ENCODE data around the gene ZFR2.

Gene ZFR2

DNA sequence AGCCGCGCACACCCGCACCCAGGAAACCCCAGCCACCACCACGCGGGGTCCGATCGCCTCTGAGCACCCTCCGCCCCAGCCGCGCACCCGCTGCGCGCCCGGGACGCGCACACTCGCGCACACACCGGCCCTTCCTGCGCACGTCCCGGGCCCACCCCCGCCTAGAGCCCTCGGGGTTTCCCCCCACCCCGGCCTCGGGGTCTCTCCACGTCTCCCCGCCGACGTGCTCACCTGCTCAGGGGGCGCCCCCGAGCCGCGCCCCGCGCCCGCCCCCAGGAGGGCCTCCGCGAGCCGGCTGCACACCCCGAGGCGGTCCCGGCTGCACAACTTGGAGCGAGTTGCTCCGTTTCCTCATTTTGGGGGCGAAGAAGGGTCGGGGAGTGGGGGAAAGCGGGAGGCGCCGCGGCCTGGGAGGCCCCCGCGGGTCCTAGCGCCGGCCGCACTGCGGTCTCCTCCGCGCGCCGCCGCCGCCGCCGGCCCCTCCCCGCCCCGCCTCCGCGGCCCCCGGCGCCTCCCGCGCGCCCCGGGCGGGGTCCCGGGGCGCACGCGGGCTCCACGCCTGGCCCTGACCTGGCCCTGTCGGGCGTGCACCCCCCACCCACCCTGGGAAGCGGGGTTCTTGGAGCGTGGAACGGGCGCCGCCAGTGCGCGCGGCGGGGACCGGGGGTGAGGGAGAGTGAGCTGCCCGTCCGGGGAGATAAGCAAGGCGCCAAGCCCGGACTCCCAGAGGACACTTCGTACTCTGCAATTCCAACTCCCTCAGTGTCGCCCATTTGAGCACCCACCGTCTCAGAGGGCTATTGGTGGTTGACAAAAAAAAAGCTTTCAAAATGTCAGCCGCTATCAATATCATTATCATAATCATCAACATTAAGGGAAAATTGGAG is 82.7 kb downstream of the ZFR2 start, which contains the start of gene MATK:
Gene MATK, minus strand, starts transcription at position 444 of the 887 bp plus-strand sequence. CDS start 1,246 bp downstream, outside the sequence.
- no peak for DNase-seq

DNA sequence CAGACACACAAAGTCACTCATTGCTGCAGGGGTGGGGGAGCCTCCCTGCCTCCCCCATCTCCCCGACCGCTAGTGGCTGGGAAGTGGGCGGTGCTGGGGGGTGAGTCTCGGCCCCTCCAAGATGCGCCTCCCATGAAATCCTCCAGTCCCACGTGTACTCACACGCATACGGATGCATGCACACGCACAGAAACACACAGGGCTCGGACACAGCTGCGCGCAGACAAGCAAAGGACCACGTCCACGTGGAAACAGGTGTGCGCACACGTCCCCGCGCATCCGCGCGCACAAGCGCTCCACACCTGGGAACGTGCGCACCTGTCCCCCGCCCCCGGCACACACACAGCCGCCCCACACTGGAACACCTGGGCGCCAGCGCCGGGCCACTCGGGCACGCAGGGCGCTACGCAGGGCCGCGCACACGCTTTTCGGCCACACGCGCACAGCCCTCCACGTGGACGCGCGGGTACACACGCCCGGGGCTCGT is 83.3 kb downstream of the ZFR2 start:
- no peak for DNase-seq

DNA sequence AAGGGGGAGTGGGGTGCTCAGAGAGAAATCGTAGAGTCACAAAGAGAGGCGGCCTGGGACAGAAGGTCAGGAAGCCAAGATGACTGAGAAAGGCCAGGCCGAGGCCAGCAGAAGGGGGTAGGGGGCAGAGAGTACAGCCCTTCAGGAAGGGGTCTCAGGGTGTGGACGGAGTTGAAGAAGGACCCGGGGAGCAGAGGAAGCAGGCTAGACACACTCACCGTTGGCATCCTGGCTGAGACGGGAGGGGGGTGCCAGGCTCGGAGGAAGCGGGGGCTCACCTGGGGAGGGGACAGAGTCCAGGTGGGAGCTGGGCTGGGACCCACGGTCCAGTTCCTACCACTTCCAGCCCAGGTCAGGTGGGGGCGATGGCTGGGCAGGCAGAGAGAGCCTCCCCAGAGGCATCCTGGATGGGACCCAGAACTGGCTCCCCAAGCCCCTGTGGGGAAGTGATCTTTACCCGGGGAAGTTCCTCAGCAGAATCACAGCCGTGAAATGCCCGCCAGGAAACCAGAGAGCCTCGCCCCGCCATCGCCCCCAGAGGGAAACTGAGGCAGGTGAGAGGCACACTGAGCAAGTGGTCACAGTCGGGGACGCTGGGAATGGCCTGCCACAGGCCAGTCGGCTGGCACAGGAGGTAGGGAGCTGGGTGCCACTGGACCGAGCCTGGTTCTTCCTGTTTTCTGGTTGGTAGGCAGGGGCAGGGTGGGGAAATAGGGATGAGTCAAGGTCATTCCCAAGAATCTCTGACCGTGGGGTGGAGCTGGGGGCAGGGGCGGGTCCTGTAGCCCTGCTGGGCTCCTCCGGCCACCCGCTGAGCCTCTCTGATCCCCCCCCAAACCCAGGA is 84.0 kb downstream of the ZFR2 start:
- DNase-seq, result no peak

DNA sequence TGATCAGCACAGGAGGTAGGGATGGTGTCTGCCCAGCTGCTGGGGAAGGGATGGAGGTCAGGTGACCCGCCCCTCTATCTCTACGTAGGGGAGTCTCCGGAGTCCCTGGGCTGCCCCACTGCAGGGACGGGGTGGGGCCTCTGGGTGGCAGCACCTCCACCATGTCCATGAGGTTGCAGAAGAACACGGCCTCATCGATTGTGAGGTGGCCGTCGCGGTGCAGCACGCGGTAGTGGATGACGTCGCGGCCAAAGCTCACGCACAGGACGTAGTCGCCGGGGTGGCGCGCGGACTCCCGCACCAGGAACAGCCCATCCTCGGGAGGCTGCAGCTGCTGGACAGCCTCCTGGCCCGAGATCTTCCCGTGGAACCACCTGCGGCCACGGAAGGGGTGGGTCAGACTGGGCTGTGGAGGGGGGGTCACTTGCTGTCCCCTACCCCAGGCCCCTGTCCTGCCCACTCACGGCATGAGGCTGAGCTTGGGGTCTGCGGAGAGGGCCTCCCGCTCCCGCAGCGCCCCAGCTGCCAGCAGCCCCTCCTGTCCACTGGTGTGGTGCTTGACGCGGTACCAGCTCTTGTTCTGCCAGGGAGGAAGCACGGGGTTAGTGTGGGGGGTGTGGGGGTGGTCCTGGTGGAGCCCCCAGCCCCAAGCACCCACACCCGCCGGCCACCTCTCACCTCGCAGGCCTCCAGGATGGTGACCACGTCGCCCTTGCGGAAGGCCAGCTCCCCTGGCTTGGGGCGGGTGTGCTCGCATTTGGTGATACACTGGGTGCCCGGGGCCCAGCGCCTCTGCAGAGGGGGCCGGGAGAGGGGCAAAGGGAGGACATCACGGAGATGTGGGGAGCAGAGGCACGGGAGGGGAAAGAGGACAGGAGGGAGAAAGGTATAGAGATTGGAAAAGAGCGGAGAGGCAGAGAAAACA is 84.9 kb downstream of the ZFR2 start:
- DNase-seq, result no peak

DNA sequence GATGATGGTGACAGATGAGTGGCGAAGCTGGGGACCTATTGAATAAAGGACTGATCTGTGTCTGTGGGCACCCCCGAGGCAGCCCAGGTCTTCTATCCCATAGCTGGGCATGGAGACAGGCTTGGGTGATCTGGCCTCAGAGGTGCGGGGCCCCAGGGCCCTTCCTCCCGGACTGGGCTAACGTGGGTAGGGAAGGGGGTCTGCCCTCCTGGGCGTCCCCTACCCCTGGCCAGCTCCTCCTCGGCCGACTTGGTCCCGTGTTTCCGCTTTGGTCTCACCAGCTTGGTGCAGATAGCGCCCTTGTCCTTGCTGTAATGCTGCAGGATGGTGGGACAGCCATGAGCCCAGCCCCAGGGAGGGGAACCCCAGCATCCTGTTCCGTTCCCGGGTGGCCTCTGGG is 85.9 kb downstream of the ZFR2 start:
- no peak for DNase-seq

DNA sequence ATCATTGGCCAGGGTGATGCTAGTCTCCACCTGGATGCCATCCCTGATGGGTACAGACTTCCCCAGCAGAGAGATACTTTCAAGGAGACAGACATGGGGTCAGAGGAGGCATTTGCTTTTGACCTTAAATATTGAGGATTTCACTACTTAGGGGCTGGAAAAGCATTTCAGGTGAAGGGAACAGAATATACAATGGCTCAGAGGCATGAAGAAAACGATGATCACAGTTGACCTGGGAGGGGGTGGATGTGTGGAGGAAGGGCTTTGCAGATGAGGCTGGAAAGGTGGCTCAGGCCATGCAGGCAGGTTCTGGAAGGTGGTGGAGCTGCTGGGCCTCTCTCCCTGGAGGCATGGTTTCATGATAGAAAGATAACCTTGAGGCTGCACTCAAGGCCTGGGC is 86.5 kb downstream of the ZFR2 start:
- no peak for DNase-seq

DNA sequence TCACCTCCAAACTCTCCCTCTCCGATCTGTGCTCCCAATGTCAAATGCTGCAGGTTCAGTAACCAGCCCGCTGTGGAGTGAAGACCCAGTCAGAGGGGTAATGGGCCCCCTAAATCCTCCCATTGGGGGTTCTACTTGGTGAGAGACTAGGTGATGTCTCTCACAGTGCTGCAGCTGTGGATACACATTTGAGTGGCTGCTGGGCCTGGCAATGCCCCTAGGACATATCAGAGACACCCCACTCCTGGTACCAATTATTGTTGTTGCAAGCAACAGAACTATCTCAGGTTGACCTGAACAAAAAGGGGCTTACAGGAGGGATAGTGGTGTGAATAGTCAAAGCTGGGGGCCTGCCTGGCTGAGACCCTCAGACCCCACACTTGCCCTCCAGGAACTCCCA is 87.2 kb downstream of the ZFR2 start:
- DNase-seq, result no peak

DNA sequence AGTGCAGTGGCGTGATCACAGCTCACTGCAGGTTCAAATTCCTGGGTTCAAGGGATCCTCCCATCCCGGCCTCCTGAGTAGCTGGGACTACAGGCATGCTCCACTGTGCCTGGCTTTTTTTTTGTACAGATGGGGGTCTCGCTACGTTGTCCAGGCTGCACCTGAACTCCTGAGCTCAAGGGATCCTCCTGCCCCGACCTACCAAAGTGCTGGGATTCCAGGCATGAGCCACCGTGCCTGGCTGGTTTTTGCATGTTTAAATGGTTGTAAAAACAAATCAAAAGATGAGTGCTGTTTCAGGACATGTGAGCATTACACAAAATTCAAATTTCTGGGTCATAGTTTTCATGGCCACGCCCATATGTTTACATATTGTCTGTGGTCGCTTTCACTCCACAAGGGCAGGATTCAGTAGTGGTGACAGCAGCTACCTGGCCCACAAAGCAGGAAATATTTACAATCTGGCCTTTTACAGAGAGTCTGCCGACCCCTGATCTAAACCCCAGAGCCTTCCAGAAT is 88.0 kb downstream of the ZFR2 start:
- no peak for DNase-seq

DNA sequence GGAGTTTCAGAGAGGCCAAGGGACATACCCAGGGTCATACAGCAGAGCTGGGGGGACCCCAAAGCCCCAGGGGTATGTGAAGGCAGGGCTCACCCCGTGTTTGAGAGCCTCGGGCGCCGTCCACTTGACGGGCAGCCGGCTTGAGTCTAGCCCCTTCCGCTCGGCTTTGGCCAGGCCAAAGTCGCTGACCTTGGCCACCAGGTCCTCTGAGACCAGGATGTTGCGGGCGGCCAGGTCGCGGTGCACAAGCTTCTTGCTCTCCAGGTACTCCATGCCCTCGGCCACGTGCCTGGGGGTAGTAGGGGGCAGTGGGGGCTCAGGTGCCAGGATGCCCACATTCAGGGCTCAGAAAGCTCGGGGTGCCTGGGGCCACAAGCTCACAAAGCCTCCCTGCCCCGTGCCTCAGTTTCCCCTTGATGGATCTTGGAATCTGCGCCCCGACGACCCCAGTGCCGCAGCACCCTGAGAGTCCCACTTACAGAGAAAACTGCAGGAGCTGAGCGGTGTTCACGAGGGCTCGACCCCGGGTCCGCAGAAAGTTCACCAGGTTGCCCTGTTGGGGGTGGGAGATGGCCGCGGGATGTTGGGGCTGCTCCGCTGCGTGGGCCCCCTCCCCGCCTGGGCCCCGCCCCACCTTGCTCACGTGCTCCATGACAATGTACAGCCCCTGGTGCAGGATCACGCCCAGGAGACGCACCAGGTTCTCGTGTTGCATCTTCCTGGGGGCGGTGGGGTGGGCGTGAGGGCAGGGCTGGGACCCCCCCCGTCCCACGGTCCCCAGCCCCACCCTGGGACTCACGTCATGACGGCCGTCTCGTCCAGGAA is 89.7 kb downstream of the ZFR2 start:
- no peak for DNase-seq

DNA sequence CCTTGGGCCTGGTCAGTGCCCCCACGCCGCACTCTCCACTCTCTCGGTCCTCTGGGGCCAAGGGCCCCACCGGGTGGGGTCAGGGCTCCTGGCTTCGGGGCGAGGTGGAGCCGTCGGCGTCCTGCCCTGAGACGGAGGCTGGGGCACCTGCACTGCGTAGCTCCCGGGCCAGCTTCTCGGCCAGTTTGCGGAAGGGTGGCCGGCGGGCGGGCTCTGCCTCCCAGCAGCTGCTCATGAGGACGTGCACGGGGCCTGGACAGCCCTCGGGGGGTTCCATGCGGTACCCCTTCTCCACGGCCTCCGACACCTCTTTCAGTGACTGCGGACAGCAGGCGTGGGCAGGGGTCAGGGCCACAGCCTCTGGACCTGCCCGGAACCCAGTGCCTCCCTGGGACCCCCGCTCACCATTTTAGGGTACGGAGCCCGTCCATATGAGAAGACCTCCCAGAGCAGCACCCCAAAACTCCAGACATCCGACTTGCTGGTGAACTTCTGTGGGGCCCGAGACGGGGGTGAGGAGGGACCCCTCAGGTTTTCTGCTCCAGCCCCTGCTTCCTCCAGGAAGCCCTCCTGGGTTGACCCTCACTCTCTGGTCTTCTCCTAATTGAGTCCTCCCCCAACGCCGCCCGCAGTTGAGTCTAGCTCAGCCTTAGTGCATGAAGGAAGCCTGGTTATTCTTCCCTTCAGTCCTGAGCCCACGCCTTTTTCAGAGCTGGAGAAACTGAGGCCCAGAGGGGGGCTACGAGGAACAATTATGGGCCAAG is 90.6 kb downstream of the ZFR2 start:
- no peak for DNase-seq

DNA sequence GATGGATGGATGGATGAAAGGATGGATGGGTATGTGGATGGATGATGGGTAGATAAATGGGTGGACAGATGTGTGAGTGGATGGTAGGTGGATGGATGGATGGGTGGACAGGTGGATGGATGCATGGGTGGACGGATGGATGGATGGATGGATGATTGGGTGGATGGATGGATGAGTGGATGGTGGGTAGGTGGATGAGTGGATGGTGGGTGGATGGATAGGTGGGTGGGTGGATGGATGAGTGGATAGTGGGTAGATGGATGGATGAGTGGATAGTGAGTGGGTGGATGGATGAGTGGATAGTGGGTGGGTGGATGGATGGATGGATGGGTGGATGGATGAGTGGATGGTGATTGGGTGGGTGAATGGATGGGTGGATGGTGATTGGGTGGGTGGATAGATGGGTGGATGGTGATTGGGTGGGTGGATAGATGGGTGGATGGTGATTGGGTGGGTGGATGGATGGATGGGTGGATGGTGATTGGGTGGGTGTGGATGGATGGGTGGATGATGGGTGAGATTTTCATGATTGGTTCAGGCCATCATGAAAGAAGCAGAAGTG is 92.3 kb downstream of the ZFR2 start:
- no peak for DNase-seq

DNA sequence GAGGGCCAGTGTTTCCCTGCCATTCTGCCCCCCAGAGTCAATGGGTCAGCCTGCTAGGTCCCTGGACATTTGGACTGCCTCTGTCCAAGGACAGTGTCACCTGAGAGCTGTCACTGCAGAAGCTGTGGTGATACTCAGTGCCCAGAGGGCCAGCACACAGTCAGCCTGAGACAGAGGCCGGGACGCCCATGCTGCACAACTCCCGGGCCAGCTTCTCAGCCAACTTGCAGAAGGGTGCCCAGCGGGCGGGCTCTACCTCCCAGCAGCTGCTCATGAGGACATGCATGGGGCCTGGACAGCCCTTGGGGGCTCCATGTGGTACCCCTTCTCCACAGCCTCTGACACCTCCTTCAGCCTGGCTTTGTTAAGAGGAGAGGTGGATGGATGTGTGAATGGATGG is 93.0 kb downstream of the ZFR2 start:
- no peak for DNase-seq

DNA sequence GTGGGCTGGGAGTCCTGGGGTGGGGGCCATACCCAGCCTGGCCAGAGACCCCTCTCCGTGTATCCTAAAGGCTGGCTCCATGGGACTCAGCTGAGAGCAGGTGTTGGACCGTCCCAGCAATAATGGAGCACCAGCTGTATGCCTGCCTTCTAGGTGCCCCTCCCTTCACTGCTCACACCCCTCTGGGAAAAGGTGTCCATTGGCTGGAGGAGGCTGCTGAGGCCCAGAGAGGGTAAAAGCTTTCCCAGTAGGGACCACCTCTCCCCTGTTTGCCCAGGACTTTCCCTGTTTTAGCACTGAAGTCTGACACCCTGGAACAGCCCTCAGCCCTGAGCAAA is 93.5 kb downstream of the ZFR2 start:
- DNase-seq, result no peak

DNA sequence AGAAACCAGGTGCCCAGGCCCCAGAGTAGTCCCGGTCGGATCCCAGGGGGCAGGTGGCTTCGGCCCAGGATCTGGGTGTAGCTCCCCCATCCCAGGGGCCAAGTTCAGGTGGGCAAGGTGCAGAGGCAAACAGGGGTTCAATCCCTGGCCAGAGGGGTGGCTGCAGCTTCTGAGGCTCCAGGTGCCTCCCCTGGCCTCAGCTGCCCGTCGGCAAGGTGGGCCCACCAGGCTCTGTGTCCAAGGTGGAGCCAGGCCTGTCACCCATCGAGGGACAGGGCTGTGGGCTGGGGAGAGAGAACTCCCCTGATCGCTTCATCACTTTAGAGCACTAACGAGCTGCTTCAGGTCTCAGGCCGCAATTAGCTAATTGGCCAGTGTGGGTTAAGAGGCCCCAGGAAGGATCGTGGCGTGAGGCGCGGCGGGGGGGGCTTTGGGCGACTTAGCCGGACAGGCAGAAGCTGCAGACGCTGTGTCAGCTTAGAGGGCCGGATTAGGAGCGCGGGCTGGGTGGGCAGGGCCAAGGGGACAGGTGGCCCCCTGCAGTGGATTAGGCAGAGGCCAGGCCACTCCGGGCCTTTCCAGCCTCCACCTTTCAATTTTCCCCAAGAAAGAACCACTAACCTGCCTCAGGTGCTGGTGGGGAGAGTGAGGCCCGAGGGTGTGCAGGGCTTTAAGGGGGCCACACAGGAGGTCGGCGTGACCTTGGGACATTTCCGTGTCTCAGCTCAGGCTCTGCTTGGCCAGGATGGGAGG is 94.0 kb downstream of the ZFR2 start:
- no peak for DNase-seq

DNA sequence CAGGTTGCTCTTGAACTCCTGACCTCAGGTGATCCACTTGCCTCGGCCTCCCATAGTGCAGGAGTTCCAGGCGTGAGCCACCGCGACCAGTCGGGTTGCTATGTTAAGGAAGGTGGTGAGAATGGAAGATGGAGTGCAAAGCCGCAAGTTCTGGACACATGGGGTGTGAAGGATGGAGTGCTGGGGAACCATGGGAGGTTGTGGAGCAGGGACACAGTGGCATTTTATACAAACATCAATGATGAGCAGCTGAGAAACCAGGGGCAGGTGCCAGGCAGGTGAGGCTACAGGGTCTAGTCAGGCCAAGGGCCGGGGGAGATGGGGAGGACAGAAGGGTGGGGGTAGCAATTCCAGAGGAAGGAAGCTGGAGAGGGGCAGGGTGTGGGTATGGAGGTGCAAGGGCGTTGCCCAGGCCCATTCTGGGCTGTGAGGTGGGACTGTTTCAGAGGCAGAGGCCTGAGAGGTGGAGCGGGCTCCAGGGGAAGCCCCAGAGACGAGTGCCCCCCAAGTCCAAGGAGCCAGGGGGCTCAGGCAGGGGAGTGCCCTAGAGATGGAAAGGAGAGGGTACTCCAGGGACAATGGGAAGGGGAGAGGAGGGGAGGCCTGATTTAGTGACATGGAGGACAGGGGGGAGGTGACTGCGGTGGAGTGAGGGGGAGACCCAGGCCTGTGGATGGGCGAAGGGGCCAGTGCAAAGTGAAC is 94.9 kb downstream of the ZFR2 start:
- no peak for DNase-seq

DNA sequence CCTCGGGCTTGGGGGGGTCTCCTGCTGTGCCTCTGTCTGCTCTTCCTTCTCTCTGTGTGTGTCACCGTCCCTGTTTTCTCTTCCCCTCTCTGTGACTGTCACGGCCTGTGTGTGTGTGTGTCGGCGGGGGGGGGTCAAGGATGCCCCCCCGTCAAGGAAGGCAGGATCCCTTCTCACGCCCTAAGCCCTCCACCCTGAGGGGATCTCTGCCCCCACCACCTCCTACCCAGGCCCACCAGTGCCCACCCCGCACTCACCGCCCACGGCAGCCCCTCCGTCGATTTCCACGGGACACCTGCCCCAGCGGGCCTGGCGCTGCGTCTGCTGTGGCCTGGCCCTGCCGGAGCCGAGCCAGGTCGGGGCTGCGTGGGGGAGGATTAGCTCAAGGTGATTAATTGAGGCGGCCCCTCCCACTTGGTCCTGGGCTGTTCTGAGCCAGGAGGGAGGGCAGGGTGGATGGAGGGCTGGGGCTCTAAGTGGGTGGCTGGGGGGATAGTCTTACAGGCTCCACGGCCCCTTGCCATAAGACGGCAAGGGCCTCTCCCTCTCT is 96.9 kb downstream of the ZFR2 start, which contains the start of gene RAX2:
Gene RAX2, minus strand, starts transcription at position 323 of the 550 bp plus-strand sequence. CDS start 486 bp downstream, outside the sequence.
- no peak for DNase-seq

DNA sequence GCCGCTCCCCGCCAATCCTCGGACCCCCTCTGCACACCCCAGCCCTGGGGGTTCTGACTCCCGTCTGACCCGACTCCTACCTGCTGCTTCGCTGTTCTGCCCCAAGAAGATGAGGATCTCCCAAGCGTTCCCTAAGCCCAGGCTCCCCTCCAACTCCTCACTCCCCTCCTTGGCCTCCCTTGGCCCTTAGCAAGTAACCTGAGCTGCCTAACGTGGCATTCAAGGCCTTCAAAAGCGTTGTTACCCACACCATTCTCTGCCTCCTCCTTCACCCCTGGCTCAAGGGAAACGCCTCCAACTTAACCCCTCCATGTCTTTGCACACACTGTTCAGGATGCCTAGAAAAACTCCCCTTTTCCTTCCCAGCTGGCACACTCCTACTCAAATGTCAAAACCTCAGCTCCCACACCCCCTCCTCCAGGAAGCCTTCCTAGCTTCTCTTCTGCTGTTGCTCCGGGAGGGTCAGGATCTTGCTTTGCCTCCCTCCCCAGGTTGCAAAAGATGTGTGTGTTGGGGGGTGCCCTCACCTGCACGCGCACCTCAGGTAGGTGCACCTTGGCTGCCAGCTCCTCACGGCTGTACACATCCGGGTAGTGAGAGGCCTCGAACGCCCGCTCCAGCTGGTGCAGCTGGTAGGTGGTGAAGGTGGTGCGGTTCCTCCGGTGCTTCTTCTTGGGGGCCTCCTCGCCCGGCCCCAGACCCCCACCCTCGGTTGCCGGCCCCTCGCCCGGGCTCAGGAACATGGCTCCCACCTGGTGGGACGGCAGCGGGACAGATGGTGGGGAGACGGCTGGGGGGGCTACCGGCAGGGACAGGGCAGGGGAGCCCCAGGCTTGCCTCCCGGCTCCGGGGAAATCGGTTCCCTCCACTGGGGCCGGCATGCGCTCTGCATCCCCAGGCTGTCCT is 97.6 kb downstream of the ZFR2 start:
- DNase-seq, result no peak

Measured in kidney glomerular epithelial cell (primary cell).